ENCODE data around the gene SMAD3.

GRCh38 chr15:67032608-67033007 lies 32.8 kb upstream of the SMAD3 start:
- TF ChIP-seq CTCF (IDR thresholded peaks at IDR 0.05) (no peak), EZH2 (IDR thresholded peaks at IDR 0.05) (no peak)
